HG03025 (cell line): Measurements from ENCODE around the gene HSPA13.
"Not testable (repeated sequence)": the region's sequence is repeated elsewhere in the genome, so short reads cannot be mapped to it uniquely, and the experiment has no call there.

Experiments
- ATAC-seq: cut with Tn5 transposase; IDR thresholded peaks from one replicate; pipeline ENCODE4 v1.9.1; 2021; ENCODE audit warnings: mild to moderate bottlenecking, moderate library complexity; ENCODE audit not compliant: unreplicated experiment, low FRiP score

The HSPA13 gene

GRCh38 chr21:14382835-14383595, at the start of gene HSPA13:
HSPA13 (minus strand) TSS chr21:14383146; CDS start chr21:14383119, 27 bp downstream.
- peak; percentile 98 for ATAC-seq

- no peak for ATAC-seq
Measured at GRCh38 chr21:14418920-14419319, 36.0 kb upstream of the HSPA13 start.

- no peak for ATAC-seq
Measured at GRCh38 chr21:14414932-14415508, 32.1 kb upstream of the HSPA13 start.

GRCh38 chr21:14405962-14406361, 23.0 kb upstream of the HSPA13 start:
- no peak for ATAC-seq

- no peak for ATAC-seq
Measured at GRCh38 chr21:14405225-14405624, 22.3 kb upstream of the HSPA13 start.

GRCh38 chr21:14403681-14404318, 20.9 kb upstream of the HSPA13 start:
- no peak for ATAC-seq

GRCh38 chr21:14401217-14401616, 18.3 kb upstream of the HSPA13 start:
- no peak for ATAC-seq

GRCh38 chr21:14388282-14388681, 5.3 kb upstream of the HSPA13 start:
- ATAC-seq, result no peak

GRCh38 chr21:14384453-14384852, 1.5 kb upstream of the HSPA13 start:
- no peak for ATAC-seq

GRCh38 chr21:14383596-14384180, 742 bp upstream of the HSPA13 start:
- ATAC-seq, result peak; percentile 21

GRCh38 chr21:14382486-14382834, 486 bp downstream of the HSPA13 start:
- no peak for ATAC-seq

- ATAC-seq, result no peak
Measured at GRCh38 chr21:14376854-14377253, 6.1 kb downstream of the HSPA13 start.

- ATAC-seq, result no peak
Measured at GRCh38 chr21:14366998-14367397, 15.9 kb downstream of the HSPA13 start.

- no peak for ATAC-seq
Measured at GRCh38 chr21:14361958-14362357, 21.0 kb downstream of the HSPA13 start.

- ATAC-seq, result no peak
Measured at GRCh38 chr21:14358775-14359174, 24.2 kb downstream of the HSPA13 start.

- no peak for ATAC-seq
Measured at GRCh38 chr21:14356746-14357145, 26.2 kb downstream of the HSPA13 start.

GRCh38 chr21:14354515-14354914, 28.4 kb downstream of the HSPA13 start:
- no peak for ATAC-seq

- no peak for ATAC-seq
Measured at GRCh38 chr21:14353726-14354125, 29.2 kb downstream of the HSPA13 start.

- ATAC-seq, result no peak
Measured at GRCh38 chr21:14353231-14353630, 29.7 kb downstream of the HSPA13 start.

GRCh38 chr21:14327346-14327745, 55.6 kb downstream of the HSPA13 start:
- not testable (repeated sequence) for ATAC-seq

GRCh38 chr21:14325595-14325994, 57.4 kb downstream of the HSPA13 start:
- ATAC-seq, result no peak
